Esophagus (tissue), 2 donors: ENCODE results near the gene AGK. TPM values are rescaled to one million over a fixed set of nuclear protein-coding genes. Genes with fewer than 3 reads are reported as not detected.
"Not testable (repeated sequence)": the region's sequence is repeated elsewhere in the genome, so short reads cannot be mapped to it uniquely, and the experiment has no call there.

Experiments
- H3K27ac ChIP-seq, 2 donors: one replicate each; pipeline ENCODE4 v1.5.1; 2013; ENCODE audit warnings: low read depth in 2 of 2, mild to moderate bottlenecking in 2 of 2, inconsistent platforms in 1 of 2, low read length in 1 of 2, moderate library complexity in 1 of 2
- H3K27me3 ChIP-seq, 2 donors: one replicate each; pipeline ENCODE4 v1.6.1; 2013; ENCODE audit warnings: low read length in 2 of 2, control low read depth in 1 of 2, mild to moderate bottlenecking in 1 of 2; ENCODE audit not compliant: insufficient read depth in 2 of 2, control insufficient read depth in 1 of 2
- H3K36me3 ChIP-seq, 2 donors: one replicate each; pipeline ENCODE4 v1.6.1; 2013; ENCODE audit warnings: low read length in 1 of 2; ENCODE audit not compliant: control insufficient read depth in 2 of 2, insufficient read depth in 2 of 2
- H3K4me1 ChIP-seq, 2 donors: one replicate each; pipeline ENCODE4 v1.6.1; 2013; ENCODE audit warnings: low read length in 1 of 2; ENCODE audit not compliant: control insufficient read depth in 2 of 2, insufficient read depth in 2 of 2
- H3K4me3 ChIP-seq, 2 donors: one replicate each; pipeline ENCODE4 v1.5.1; 2013; ENCODE audit warnings: low read length in 2 of 2, mild to moderate bottlenecking in 2 of 2, low read depth in 1 of 2, moderate library complexity in 1 of 2
- H3K9me3 ChIP-seq, 2 donors: one replicate each; pipeline ENCODE4 v1.6.1; 2013; ENCODE audit warnings: mild to moderate bottlenecking in 2 of 2, low read depth in 1 of 2, low read length in 1 of 2, moderate library complexity in 1 of 2; ENCODE audit not compliant: control insufficient read depth in 2 of 2, insufficient read depth in 1 of 2
- WGBS, 2 donors: extraction: QIAGEN DNeasy Blood & Tissue Kit; methylation state at CpG; one replicate each; pipeline ENCODE4 v1.1.7; 2013; 5-methylcytosine and 5-hydroxymethylcytosine counted together
- polyA plus RNA-seq, 2 donors: library from polyadenylated mRNA; stranded (reverse); fragments of 200-250 nt; gene quantifications; one replicate each; pipeline ENCODE4 v1.2.3, GENCODE V29; 2013
- donor health status: healthy with polysubstance abuse.
- donor health status: Bipolar disorder and iron deficiency.

AGK gene
- polyA plus RNA-seq, 2 donors = 11.1 to 12.1 TPM

DNA sequence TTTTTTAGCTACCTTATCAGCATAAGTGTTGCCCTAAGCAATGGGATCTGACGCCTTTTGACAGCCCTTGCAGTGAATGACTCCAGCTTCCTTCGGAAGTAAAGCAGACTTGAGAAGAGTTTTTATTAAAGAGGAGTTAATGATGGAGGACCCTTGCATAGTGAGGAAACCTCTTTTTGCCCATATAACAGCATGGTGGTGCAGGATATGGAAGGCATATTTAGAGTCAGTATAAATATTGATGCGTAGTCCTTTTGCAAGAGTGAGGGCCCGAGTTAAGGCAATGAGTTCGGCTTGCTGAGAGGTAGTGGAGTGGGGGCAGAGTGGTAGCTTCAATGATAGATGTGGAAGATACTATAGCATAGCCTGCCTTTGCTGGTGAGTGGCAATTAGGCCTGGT, 28.7 kb downstream of the AGK start:
- not testable (repeated sequence) for H3K9me3 ChIP-seq, H3K27me3 ChIP-seq, H3K36me3 ChIP-seq, H3K4me1 ChIP-seq, H3K4me3 ChIP-seq, H3K27ac ChIP-seq
- 95 to 96% methylated on average over 5 of the region's 5 CpGs for WGBS, 2 donors

DNA sequence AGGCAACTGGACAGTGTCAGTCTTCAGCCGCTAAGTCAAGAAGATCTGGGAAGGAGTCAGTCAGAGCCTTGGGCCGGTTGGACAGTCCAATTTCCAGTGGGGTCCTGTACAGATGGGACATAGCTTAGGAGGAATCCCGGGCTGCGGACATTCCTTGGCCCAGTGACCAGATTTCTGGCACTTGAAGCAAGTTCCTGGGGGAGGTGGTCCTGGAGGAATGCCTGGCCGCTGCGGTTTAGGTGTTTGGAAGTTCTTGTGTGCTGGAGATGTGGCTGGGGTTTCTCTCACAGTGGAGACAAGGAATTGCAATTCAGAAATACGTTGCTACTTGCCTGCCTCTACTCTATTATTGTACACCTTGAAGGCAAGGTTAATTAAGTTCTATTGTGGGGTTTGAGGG, 30.9 kb downstream of the AGK start:
- 96 to 98% methylated on average over 7 of the region's 7 CpGs for WGBS, 2 donors

DNA sequence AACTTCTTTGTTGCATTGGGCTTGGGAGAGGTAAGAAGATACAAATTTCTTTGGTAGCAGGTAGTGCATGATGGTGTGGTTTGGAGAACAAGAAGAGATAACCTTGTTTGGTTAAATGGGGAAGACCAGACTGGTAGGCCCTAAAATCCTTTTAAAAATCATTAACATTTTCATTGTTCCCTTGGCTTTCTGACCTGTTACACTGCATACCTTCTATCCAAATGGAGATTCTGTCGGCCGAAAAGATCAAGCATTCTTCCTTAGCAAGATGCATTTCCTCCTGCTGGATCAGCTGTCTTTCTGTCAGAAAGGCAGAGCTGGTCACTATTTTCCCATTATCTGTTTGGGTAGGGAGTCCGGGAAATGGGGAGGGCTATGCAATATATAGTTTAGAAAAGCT, 33.7 kb downstream of the AGK start:
- H3K27ac ChIP-seq = no peak overlapping the region
- H3K4me3 ChIP-seq = no peak overlapping the region
- H3K27me3 ChIP-seq = no peaks in the 10 kb centered on the region
- no peaks in the 10 kb centered on the region for H3K36me3 ChIP-seq
- H3K9me3 ChIP-seq = no peaks in the 10 kb centered on the region
- 74 to 75% methylated on average over 3 of the region's 3 CpGs for WGBS, 2 donors
- H3K4me1 ChIP-seq = no peaks in the 10 kb centered on the region

More for the DNA sequence above, 30.9 kb downstream of the AGK start:
- not testable (repeated sequence) for H3K9me3 ChIP-seq, H3K4me3 ChIP-seq, H3K36me3 ChIP-seq, H3K27me3 ChIP-seq, H3K27ac ChIP-seq, H3K4me1 ChIP-seq

DNA sequence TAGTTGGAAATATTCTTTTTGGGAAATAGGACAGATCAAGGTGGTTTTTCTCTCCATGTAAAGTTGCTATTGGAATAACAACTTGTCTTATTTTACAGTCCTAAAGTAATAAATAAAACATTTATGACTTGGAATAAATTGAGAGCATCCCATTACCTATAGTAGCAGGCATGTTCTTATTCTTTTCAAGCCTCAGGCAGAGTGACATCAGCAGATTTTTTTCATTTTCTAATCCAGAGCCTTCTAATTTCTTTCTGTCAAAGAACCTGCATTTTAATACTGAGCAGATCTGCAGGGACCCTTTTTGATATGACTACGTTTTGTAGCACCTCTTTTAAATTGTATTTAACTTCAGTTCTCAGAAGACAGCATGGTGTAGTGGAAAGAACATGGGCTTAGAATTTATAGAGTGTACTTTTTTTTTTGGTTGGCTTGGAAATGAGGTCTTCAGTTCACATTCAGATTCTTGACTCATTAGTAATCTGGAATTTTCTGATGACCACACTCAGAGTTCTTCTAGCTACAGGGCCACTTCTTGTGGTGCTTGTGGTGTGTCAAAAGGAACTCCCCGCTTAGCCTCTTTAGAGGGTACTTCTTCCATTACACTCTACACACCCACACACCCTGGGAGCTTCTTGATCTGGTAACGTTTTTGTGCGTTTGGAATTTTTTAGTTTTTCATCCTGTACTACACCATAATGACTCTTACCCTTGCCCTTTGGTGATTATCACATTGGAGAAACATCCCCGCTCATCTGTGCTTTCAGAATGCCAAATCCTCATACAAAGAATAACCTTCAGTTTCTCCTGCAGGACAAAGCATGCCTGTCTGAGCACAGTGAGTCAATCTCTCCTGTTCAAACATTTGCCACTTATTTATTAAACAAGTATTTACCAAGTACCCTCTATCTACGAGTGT, 34.6 kb downstream of the AGK start:
- Histone ChIP-seq H3K4me1 (no peaks in the 10 kb centered on the region), H3K9me3 (no peaks in the 10 kb centered on the region), H3K27me3 (no peaks in the 10 kb centered on the region), H3K27ac (no peak overlapping the region), H3K4me3 (no peak overlapping the region), H3K36me3 (no peaks in the 10 kb centered on the region)
- 63 to 65% methylated on average over 6 of the region's 6 CpGs for WGBS, 2 donors

DNA sequence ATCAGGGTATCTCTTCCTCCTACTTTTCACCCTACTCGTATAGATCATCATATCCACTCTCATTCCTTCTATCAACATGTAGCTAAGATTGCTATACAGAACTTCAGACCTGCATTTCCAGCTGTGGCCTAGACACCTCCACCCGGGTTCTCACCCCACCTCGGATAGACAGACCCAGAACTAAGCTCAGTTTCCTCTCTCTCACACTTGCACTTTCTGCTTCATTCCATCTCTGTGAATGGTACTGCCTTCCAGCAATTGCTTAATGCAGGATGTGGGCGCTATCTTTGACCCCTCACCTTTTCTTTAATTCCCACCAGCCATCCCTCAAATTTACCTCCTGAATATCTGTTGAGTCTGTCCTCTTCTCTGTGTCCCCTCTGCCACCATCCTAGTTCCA, 35.7 kb downstream of the AGK start:
- 88 to 90% methylated on average over 4 of the region's 4 CpGs for WGBS, 2 donors

GRCh38 chr7:141587304-141587703, 36.1 kb downstream of the AGK start:
- Histone ChIP-seq H3K36me3 (no peaks in the 10 kb centered on the region), H3K27ac (no peak overlapping the region), H3K9me3 (no peaks in the 10 kb centered on the region), H3K4me3 (no peak overlapping the region), H3K4me1 (no peaks in the 10 kb centered on the region), H3K27me3 (no peaks in the 10 kb centered on the region)
- WGBS, 2 donors = 96 to 97% methylated on average over 4 of the region's 4 CpGs

More for the DNA sequence above, 35.7 kb downstream of the AGK start:
- Histone ChIP-seq H3K27me3 (no peaks in the 10 kb centered on the region), H3K27ac (no peak overlapping the region), H3K4me1 (no peaks in the 10 kb centered on the region), H3K9me3 (no peaks in the 10 kb centered on the region), H3K36me3 (no peaks in the 10 kb centered on the region), H3K4me3 (no peak overlapping the region)

GRCh38 chr7:141588912-141589311, 37.7 kb downstream of the AGK start:
- H3K36me3 ChIP-seq = no peaks in the 10 kb centered on the region
- WGBS, 2 donors = 95 to 96% methylated on average over 4 of the region's 4 CpGs
- H3K9me3 ChIP-seq = no peaks in the 10 kb centered on the region

DNA sequence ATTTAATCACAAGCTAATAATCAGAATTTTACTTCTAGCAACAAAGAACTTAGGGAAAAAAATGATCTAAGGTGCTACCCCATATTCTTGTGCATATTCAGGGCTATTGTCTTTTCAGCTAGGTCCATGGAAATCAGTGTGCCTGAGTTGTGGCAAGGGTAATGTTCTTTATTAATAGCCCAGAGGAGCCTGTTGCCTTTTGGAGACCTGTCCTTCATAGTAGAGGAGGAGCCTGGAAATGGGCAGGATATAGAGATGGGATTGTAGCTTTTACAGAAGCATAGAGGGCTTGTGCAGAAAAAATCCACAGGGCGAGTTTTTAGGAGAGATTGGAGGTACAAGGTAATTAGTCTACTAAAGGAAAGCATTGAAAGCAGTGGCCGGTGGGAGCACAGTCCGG, 38.9 kb downstream of the AGK start:
- H3K36me3 ChIP-seq = no peaks in the 10 kb centered on the region
- H3K4me3 ChIP-seq = no peak overlapping the region
- WGBS, 2 donors = 93 to 97% methylated on average over 3 of the region's 3 CpGs
- no peaks in the 10 kb centered on the region for H3K27me3 ChIP-seq
- no peak overlapping the region for H3K27ac ChIP-seq
- no peaks in the 10 kb centered on the region for H3K4me1 ChIP-seq
- H3K9me3 ChIP-seq = no peaks in the 10 kb centered on the region

More at GRCh38 chr7:141588912-141589311, 37.7 kb downstream of the AGK start:
- no peak overlapping the region for H3K27ac ChIP-seq
- H3K4me1 ChIP-seq = no peaks in the 10 kb centered on the region
- H3K4me3 ChIP-seq = no peak overlapping the region
- no peaks in the 10 kb centered on the region for H3K27me3 ChIP-seq

GRCh38 chr7:141590666-141591065, 39.5 kb downstream of the AGK start:
- Histone ChIP-seq H3K4me1 (no peaks in the 10 kb centered on the region), H3K27ac (no peak overlapping the region), H3K9me3 (no peaks in the 10 kb centered on the region), H3K27me3 (no peaks in the 10 kb centered on the region), H3K4me3 (no peak overlapping the region), H3K36me3 (no peaks in the 10 kb centered on the region)
- WGBS, 2 donors = 85 to 86% methylated on average over 3 of the region's 3 CpGs

DNA sequence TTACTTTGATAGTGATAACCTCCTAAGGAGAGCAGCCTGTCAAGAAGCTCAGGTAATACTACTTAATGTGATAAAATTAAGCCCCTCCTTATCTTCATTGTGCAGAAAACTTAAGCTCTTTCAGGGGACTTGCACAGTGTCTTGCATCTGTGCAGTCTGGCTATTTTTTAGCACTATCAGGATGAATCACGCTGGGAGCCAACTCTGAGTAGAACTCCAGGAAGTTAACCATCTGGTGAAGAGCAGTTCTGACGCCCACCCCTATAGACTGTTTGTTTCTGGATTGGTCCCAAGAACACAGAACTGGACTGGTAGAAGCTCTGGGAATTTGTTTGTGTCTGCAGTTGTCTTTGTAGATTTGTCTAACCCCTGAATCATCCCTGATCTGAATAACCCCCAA, 41.9 kb downstream of the AGK start:
- no peak overlapping the region for H3K27ac ChIP-seq
- no peaks in the 10 kb centered on the region for H3K4me1 ChIP-seq
- no peaks in the 10 kb centered on the region for H3K27me3 ChIP-seq
- H3K4me3 ChIP-seq = no peak overlapping the region
- peaks cover 0 to 2% of the 10 kb centered on the region in 2 donors for H3K36me3 ChIP-seq
- no peaks in the 10 kb centered on the region for H3K9me3 ChIP-seq
- 36 to 53% methylated on average over 2 of the region's 2 CpGs for WGBS, 2 donors
